HG03060 (cell line): ENCODE data around the gene SCN4A.
"Not testable (repeated sequence)": the region's sequence is repeated elsewhere in the genome, so short reads cannot be mapped to it uniquely, and the experiment has no call there.

Experiments
- ATAC-seq: cut with Tn5 transposase; IDR thresholded peaks from one replicate; pipeline ENCODE4 v1.9.1; 2021; ENCODE audit warnings: low read depth, moderate number of reproducible peaks; ENCODE audit not compliant: unreplicated experiment

Gene SCN4A

GRCh38 chr17:63972796-63973195, at the start of gene SCN4A:
SCN4A (minus strand) TSS chr17:63972918; CDS start chr17:63972841, 77 bp downstream.
- no peak for ATAC-seq

GRCh38 chr17:64020056-64020766, 47.5 kb upstream of the SCN4A start, which contains the start of gene ICAM2:
ICAM2 (minus strand) TSS chr17:64020633; CDS start chr17:64006691, 13,942 bp downstream.
- peak; percentile 36 for ATAC-seq

- ATAC-seq = not testable (repeated sequence)
Measured at GRCh38 chr17:64019551-64019961, 46.8 kb upstream of the SCN4A start.

DNA sequence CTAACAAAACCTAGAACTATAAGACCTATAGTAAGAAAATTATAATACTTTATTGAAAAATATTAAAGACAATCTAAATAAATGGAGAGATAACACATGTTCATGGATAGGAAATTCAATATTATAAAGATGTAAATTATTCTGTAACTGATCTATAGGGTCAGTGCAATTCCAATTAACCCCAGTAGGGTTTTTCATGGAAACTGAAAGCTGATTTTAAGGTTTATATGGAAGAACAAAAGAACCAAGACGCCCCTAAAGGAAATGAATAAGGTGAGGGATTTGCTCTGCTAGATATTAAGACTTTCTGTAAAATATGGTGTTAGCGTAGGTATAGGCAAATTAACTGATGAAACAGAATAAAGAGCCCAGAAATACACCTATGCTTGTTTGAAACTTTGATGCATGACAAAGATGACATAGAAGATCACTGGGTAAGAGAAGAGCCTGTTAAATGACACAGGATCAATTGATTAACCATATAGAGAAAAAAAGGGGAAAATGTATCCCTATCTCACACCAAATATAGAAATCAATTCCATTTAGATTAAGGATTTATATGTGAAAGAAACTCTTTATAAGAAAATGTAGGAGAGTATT, 44.8 kb upstream of the SCN4A start:
- no peak for ATAC-seq

DNA sequence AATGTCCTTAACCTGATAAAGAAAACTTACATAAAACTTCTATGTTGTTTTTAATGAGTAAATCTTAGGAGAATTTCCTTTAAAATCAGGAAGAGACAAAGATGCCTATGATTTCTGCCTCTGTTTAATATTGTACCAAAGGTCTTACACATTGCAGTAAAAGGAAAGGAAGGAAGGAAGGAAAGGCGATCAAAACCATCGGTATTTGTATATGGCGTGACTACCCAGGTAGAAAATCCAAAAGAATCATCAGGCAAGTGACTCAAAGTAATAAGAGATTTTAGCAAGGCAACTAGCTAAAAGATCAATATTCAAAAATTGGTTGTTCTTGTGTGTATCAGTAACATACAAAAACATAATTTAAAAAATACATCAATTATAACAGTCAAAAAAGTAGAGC, 44.3 kb upstream of the SCN4A start:
- no peak for ATAC-seq

GRCh38 chr17:64016231-64016784, 43.6 kb upstream of the SCN4A start:
- no peak for ATAC-seq

DNA sequence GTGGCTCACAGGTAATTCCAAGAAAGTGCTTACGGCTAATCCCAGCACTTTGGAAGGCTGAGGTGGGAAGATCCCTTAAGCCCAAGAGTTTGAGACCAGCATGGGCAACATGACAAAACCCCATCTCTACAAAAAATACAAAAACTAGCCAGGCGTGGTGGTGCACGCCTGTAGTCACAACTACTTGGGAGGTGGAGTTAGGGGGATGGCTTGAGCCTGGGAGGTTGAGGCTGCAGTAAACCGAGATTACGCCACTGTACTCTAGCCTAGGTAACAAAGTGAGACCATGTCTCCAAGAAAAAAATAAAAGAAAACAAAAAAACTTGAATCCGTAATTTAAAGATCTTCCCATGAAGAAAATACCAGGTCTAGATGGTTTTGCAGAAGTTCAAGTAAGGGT, 42.7 kb upstream of the SCN4A start:
- ATAC-seq = no peak

GRCh38 chr17:64009571-64010402, 37.1 kb upstream of the SCN4A start:
- ATAC-seq = no peak

GRCh38 chr17:64008830-64009229, 36.1 kb upstream of the SCN4A start:
- no peak for ATAC-seq

GRCh38 chr17:64008346-64008745, 35.6 kb upstream of the SCN4A start:
- no peak for ATAC-seq

DNA sequence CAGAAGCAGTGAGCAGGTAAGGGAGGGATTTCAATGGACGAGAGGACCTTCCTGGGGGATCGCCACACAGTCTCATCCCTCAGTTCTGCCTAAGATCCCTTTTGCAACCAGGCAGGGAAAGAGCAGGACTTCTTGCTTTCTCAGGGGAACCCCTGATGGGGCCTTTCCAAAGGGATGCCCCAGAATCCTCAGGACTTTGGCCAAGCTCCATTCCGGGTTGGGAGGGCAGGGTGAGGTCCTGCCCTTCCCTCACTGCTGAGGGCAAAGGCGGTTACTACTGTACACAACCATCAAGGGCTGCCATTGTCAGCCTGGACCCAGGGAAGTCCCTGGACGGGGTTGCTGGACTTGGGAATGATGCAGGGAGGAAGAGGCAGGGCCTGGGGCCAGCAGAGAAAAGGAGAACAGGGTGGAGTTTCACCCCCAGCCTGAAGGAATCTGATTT, 35.1 kb upstream of the SCN4A start:
- ATAC-seq = no peak

DNA sequence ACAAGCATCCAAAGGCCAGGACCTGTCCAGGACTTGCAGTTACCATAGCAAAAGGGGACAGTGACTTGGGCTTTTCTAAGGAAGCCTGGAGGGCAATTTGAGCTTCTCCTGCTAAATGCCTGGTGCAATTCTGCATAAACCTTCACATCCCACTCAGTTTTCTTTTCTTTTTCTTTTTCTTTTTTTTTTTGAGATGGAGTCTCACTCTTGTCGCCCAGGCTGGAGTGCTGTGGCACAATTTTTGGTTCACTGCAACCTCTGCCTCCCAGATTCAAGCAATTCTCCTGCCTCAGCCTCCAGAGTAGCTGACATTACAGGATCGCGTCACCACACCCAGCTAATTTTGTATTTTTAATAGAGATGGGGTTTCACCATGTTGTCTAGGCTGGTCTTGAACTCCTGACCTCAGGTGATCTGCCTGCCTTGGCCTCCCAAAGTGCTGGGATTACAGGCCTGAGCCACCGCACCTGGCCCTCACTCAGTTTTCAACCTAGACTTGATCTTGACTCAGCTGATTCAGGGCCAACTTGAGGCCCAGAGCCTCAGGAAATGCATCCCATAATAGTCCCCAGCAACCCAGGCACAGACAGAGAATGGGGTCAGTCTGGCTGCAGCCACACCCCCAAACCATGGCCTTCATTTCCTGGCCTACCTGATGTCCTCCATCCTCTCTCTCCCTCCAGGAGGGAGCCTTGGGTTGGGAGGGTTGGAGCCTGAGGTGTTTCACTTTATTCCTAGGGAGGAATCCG, 34.5 kb upstream of the SCN4A start:
- ATAC-seq = not testable (repeated sequence)

GRCh38 chr17:64006361-64007088, 33.8 kb upstream of the SCN4A start:
- ATAC-seq = no peak

DNA sequence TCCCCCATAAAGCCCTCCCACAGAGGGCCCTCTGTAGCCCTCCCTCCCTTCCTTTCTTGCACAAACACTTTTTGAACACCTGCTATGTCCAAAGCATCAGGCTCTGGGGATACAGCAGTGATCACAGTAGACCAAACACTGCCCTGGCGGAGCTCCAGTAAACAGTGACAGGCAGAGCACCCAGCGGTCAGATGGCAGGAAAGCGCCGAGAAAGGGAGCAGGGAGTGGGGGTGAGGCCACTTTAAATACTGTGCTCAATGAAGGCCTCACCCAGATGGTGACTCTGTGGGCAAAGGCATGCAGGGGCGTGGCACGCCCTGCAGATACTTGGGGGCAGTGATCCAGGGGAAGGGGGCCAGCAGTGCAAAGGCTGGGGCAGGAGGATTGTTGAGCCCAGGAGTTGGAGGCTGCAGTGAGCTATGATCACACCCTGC, 33.0 kb upstream of the SCN4A start:
- ATAC-seq = no peak

- ATAC-seq = no peak
Measured at GRCh38 chr17:64004903-64005733, 32.4 kb upstream of the SCN4A start.

GRCh38 chr17:64004218-64004770, 31.6 kb upstream of the SCN4A start:
- no peak for ATAC-seq

DNA sequence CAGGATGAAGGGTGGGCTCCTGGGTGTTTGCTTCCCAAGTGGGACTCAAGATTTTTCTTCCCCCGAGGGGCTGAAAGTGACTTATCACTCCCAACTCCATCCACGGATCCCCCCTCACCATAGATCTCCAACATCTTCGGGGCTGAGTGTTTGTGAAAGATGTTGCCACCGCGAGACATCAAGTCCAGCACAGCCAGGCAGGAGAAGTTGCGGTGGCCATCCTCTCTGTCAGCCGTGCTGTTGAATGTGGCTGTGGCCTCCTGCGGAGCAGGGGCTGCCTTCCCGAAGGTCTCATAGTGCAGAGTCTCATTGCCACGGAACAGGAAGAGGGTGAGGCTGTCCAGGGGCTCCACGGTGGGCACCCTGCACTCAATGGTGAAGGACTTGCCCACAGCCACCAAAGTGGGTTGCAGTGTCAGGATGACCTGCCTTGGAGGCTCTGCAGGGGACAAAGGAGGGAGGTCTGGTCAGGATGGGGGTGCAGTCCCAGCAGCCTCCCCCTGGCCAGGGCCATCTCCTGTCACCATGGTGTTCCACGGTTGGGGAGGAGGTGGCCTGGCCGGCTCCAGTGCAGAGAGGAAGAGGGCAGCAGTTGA, 30.9 kb upstream of the SCN4A start:
- ATAC-seq = no peak
